ENCODE measurements around the gene ANKLE1.

ANKLE1 gene

DNA sequence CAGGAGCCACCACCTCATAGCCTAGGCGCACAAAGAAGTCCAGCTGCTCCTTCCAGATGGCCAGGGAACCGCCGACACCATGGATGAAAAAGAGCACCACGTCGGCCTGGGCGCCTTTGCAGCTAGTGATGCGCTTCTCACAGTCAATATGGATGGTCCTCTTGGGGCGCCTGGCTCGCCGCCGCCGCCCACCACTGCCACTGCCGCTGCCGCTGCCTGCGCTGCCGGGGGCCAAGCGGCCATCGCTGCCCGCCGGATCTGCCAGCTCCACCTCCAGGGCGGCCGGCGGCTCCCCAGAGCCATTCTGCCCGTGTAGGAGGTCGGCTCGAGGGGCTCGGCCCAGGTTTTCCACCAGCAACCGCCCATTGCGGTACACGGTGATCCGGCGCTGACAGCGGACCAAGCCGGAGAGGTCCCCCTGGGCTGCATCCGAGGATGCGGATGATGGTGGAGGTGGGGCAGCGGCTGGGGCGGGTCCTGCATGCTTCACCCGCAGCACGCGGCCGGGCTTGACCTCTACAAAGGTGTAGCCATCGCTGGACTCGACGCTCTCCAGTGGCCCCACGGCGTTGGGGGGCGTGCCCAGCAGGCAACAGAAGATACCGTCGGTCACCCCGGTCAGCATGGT lies 19.4 kb downstream of the ANKLE1 start:
- TF ChIP-seq CTCF (IDR thresholded peaks at IDR 0.05; ENCODE audit: low read depth, low read length), result no peak
- DNase-seq (ENCODE audit: low read depth, low spot score), result no peak
- in situ Hi-C loops (cut with HindIII; ENCODE audit: low sequenced_read_pairs), result no loop called here
- no peak overlapping the region for H3K4me3 ChIP-seq (ENCODE audit: low read depth, low read length)

DNA sequence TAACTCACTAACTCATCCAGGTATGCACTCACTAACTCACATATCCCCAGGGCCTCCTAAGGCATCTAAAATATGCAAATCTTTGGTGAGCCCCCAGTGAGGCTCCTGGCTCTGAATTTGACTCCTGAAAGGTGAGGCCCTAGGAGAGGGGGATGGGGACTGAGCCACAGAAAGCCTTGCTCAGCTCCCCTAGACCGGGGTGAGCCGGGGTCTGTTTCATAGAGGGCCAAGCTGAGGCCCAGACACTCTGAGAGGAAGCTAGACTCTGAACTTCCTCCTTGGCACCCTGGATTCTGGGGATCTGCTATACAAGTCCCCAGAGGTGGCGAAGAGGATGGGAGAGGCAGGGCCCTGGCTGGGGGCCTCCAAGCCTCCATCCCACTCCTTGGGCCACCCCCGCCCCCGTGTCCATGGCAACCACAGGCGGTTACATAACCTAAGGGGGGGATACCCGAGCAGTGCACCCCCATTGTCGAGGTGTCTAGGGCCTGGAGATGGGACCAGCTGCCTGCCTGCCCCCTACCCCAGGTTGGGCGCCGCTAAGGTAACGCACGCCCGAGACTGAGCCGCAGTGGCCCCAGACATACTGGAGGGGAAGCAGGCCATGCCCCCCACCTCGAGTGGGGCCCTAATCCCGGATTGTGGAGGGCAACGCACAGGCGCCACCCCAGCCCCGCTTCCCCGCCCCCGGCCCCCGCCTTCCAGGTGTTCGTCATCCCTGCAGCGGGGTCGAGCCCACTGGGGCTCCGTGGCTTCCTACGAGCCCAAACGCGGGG lies 20.9 kb downstream of the ANKLE1 start:
- H3K4me3 ChIP-seq (ENCODE audit: low read depth, low read length), result peak overlapping the region; percentile 69
- in situ Hi-C loops (cut with HindIII; ENCODE audit: low sequenced_read_pairs), result no loop called here
- DNase-seq (ENCODE audit: low read depth, low spot score), result no peak
- no peak for TF ChIP-seq CTCF (IDR thresholded peaks at IDR 0.05; ENCODE audit: low read depth, low read length)

GRCh38 chr19:17303167-17303939 lies 21.7 kb downstream of the ANKLE1 start, which contains the start of gene ABHD8:
Gene ABHD8, minus strand, starts transcription at chr19:17303425. Its CDS starts 1,809 bp downstream, at chr19:17301616.
- peak within 1 kb of the TSS; percentile 69 for H3K4me3 ChIP-seq (ENCODE audit: low read depth, low read length)
- peak; percentile 95 for DNase-seq (ENCODE audit: low read depth, low spot score)
- peak; percentile 37 for TF ChIP-seq CTCF (IDR thresholded peaks at IDR 0.05; ENCODE audit: low read depth, low read length)
- in situ Hi-C loops (cut with HindIII; ENCODE audit: low sequenced_read_pairs), result no loop called here

- TF ChIP-seq CTCF (IDR thresholded peaks at IDR 0.05; ENCODE audit: low read depth, low read length), result no peak
- in situ Hi-C loops (cut with HindIII; ENCODE audit: low sequenced_read_pairs), result no loop called here
- H3K4me3 ChIP-seq (ENCODE audit: low read depth, low read length), result no peak overlapping the region
- no peak for DNase-seq (ENCODE audit: low read depth, low spot score)
Observed at GRCh38 chr19:17303940-17304267, 22.2 kb downstream of the ANKLE1 start.

DNA sequence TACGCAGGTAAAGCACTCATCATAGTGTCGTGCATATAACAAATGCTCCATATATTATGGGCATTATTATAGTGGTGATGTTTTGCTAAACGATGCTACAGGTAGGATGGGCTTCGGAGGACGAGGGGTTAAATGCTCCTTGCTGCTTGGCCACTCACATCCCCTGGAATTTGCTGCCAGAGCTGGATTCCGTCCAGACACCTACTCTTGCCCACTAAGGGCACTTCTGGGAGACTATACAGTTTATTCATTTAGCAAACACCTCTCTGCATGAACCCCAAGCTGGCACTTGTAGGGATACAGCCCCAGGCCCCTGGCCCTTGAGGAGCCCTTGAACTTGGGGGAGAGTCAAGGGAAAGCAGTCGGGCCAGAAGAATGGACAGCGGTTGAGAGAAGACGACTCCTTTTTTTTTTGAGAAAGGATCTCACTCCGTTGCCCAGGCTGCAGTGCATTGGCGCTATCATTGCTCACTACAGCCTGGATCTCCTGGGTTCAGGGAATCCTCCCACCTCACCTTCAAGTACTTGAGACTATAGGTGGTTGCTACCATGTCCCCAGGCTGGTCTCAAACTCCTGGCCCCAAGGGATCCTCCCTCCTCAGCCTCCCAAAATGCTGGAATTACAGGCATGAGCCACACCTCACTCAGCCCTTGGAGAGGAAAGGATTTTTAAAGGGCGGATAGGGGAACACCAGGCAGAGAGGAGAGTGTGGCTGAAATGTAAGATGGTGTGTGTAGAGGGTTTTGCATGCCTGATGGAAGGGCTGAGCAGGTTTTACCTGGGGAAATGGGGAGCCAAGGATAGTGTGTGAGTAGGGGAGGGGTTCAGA lies 22.9 kb downstream of the ANKLE1 start:
- in situ Hi-C loops (cut with HindIII; ENCODE audit: low sequenced_read_pairs), result no loop called here
- H3K4me3 ChIP-seq (ENCODE audit: low read depth, low read length), result no peak overlapping the region

More for the DNA sequence above, 22.9 kb downstream of the ANKLE1 start:
- no peak for DNase-seq (ENCODE audit: low read depth, low spot score)
- TF ChIP-seq CTCF (IDR thresholded peaks at IDR 0.05; ENCODE audit: low read depth, low read length), result no peak

Data from astrocyte of the spinal cord (primary cell).